ENCODE results near the gene EIF4E.
"Not testable (repeated sequence)": the region's sequence is repeated elsewhere in the genome, so short reads cannot be mapped to it uniquely, and the experiment has no call there.

The EIF4E gene

GRCh38 chr4:98928505-98929340 is at the start of gene EIF4E:
EIF4E (minus strand) TSS chr4:98929133; CDS start chr4:98929112, 21 bp downstream.
- peak; percentile 79 to 94 for DNase-seq

- DNase-seq, result no peak
Observed at GRCh38 chr4:98977557-98977956, 48.6 kb upstream of the EIF4E start.

- no peak for DNase-seq
Observed at GRCh38 chr4:98976716-98977115, 47.8 kb upstream of the EIF4E start.

GRCh38 chr4:98969878-98970785 is 41.2 kb upstream of the EIF4E start:
- DNase-seq, result no peak

GRCh38 chr4:98967786-98968329 is 38.9 kb upstream of the EIF4E start:
- DNase-seq, result no peak

- no peak for DNase-seq
Observed at GRCh38 chr4:98966926-98967325, 38.0 kb upstream of the EIF4E start.

- no peak for DNase-seq
Observed at GRCh38 chr4:98963538-98964433, 34.9 kb upstream of the EIF4E start.

GRCh38 chr4:98961770-98962169 is 32.8 kb upstream of the EIF4E start:
- DNase-seq, result no peak

- no peak for DNase-seq
Observed at GRCh38 chr4:98959411-98959810, 30.5 kb upstream of the EIF4E start.

GRCh38 chr4:98958065-98958464 is 29.1 kb upstream of the EIF4E start:
- no peak for DNase-seq

- no peak for DNase-seq
Observed at GRCh38 chr4:98955229-98955628, 26.3 kb upstream of the EIF4E start.

- no peak for DNase-seq
Observed at GRCh38 chr4:98951710-98952109, 22.8 kb upstream of the EIF4E start.

- DNase-seq, result no peak
Observed at GRCh38 chr4:98950925-98951324, 22.0 kb upstream of the EIF4E start.

GRCh38 chr4:98946359-98946758 is 17.4 kb upstream of the EIF4E start:
- DNase-seq, result no peak

GRCh38 chr4:98945297-98945850 is 16.4 kb upstream of the EIF4E start:
- DNase-seq, result no peak

GRCh38 chr4:98939892-98940298 is 11.0 kb upstream of the EIF4E start:
- DNase-seq, result peak in 1 of 2 experiments; percentile 16

GRCh38 chr4:98939438-98939837 is 10.5 kb upstream of the EIF4E start:
- no peak for DNase-seq

- no peak for DNase-seq
Observed at GRCh38 chr4:98937986-98938720, 9.2 kb upstream of the EIF4E start.

GRCh38 chr4:98935633-98936032 is 6.7 kb upstream of the EIF4E start:
- no peak for DNase-seq

- DNase-seq, result not testable (repeated sequence)
Observed at GRCh38 chr4:98934851-98935250, 5.9 kb upstream of the EIF4E start.

- DNase-seq, result no peak
Observed at GRCh38 chr4:98932539-98932938, 3.6 kb upstream of the EIF4E start.
